Cardiac septum (tissue), 1 donor: ENCODE results near the gene ANO1. TPM values are rescaled to one million over a fixed set of nuclear protein-coding genes. Genes with fewer than 3 reads are reported as not detected.

Experiments used
- DNase-seq: peaks from one replicate; pipeline ENCODE4 v3.0.0-alpha.2; 2020; ENCODE audit warnings: low spot score
- intact Hi-C: fragments of 100-400 bp; cut with DNase I; formaldehyde crosslinking; loops from one replicate; pipeline ENCODE4 v1.14.0; 2022
- total RNA-seq: library from RNA; stranded (reverse); fragmentation: NEBNext Ultra II Directional; extraction: Animal tissue kit (Norgen Biotek cat#: 25700); gene quantifications from one replicate; pipeline ENCODE4 v1.2.1, GENCODE V29; 2021
- donor health status: DM: no; HTN: no; CAD: no.

Gene ANO1
- total RNA-seq, 1 donor from 2014 or later, result 18.4 TPM

GRCh38 chr11:70048279-70049024 is 29.7 kb upstream of the ANO1 start:
- intact Hi-C loops, result no loop called here
- no peak for DNase-seq

GRCh38 chr11:70049045-70049444 is 29.1 kb upstream of the ANO1 start:
- DNase-seq, result no peak
- intact Hi-C loops, result no loop called here

- DNase-seq, result no peak
These were observed 27.9 kb upstream of the ANO1 start for GRCh38 chr11:70050243-70050642.

GRCh38 chr11:70054004-70054403 is 24.1 kb upstream of the ANO1 start:
- intact Hi-C loops, result no loop called here
- DNase-seq, result no peak

More at GRCh38 chr11:70050243-70050642, 27.9 kb upstream of the ANO1 start:
- intact Hi-C loops, result no loop called here

- intact Hi-C loops, result no loop called here
- no peak for DNase-seq
These were observed 22.7 kb upstream of the ANO1 start for GRCh38 chr11:70055444-70055843.

- intact Hi-C loops, result no loop called here
These were observed 21.0 kb upstream of the ANO1 start for GRCh38 chr11:70057080-70057479.

GRCh38 chr11:70059971-70060370 is 18.1 kb upstream of the ANO1 start:
- intact Hi-C loops, result no loop called here
- DNase-seq, result no peak

More at GRCh38 chr11:70057080-70057479, 21.0 kb upstream of the ANO1 start:
- DNase-seq, result no peak

- intact Hi-C loops, result no loop called here
- DNase-seq, result no peak
These were observed 17.4 kb upstream of the ANO1 start for GRCh38 chr11:70060611-70061293.

GRCh38 chr11:70061734-70062133 is 16.4 kb upstream of the ANO1 start:
- no peak for DNase-seq
- intact Hi-C loops, result no loop called here

GRCh38 chr11:70063121-70063520 is 15.0 kb upstream of the ANO1 start:
- intact Hi-C loops, result no loop called here
- DNase-seq, result no peak

GRCh38 chr11:70063555-70063954 is 14.6 kb upstream of the ANO1 start:
- intact Hi-C loops, result no loop called here
- DNase-seq, result no peak

GRCh38 chr11:70064008-70064725 is 13.9 kb upstream of the ANO1 start:
- intact Hi-C loops, result no loop called here
- no peak for DNase-seq

GRCh38 chr11:70064726-70065317 is 13.3 kb upstream of the ANO1 start:
- no peak for DNase-seq
- intact Hi-C loops, result no loop called here

GRCh38 chr11:70065318-70066135 is 12.6 kb upstream of the ANO1 start:
- intact Hi-C loops, result no loop called here

GRCh38 chr11:70066136-70066520 is 12.0 kb upstream of the ANO1 start:
- intact Hi-C loops, result no loop called here

More at GRCh38 chr11:70065318-70066135, 12.6 kb upstream of the ANO1 start:
- DNase-seq, result no peak

GRCh38 chr11:70066628-70067027 is 11.5 kb upstream of the ANO1 start:
- intact Hi-C loops, result no loop called here
- no peak for DNase-seq

More at GRCh38 chr11:70066136-70066520, 12.0 kb upstream of the ANO1 start:
- DNase-seq, result no peak

GRCh38 chr11:70067036-70067435 is 11.1 kb upstream of the ANO1 start:
- intact Hi-C loops, result no loop called here
- no peak for DNase-seq

- intact Hi-C loops, result no loop called here
- DNase-seq, result no peak
These were observed 10.4 kb upstream of the ANO1 start for GRCh38 chr11:70067591-70068341.

GRCh38 chr11:70068345-70068744 is 9.8 kb upstream of the ANO1 start:
- no peak for DNase-seq
- intact Hi-C loops, result no loop called here
